Lower lobe of right lung (tissue), 2 donors: ENCODE data around the gene FCHO2. TPM values are rescaled to one million over a fixed set of nuclear protein-coding genes. Genes with fewer than 3 reads are reported as not detected.
A peak's percentile ranks its signal among the peaks of the same experiment; 100 is the strongest.

Source experiments
- ATAC-seq, 2 donors: fragments of 200-7000 bp; cut with Tn5 transposase; one replicate each; pipeline ENCODE4 v1.9.1; 2020 to 2022; ENCODE audit warnings: mild to moderate bottlenecking in 2 of 2, moderate library complexity in 2 of 2
- DNase-seq: peaks from one replicate; pipeline ENCODE4 v3.0.0-alpha.2; 2020
- H3K27ac ChIP-seq: fragments of 200-600 bp; one replicate; pipeline ENCODE4 v1.8.0; 2022
- H3K27me3 ChIP-seq: fragments of 200-600 bp; one replicate; pipeline ENCODE4 v1.8.0; 2022; ENCODE audit warnings: low read depth
- H3K36me3 ChIP-seq: fragments of 200-600 bp; one replicate; pipeline ENCODE4 v1.8.0; 2022; ENCODE audit warnings: mild to moderate bottlenecking
- H3K4me1 ChIP-seq: fragments of 200-600 bp; one replicate; pipeline ENCODE4 v1.8.0; 2022
- H3K4me3 ChIP-seq: fragments of 200-600 bp; one replicate; pipeline ENCODE4 v1.8.0; 2022; ENCODE audit warnings: mild to moderate bottlenecking
- H3K9me3 ChIP-seq: fragments of 200-600 bp; one replicate; pipeline ENCODE4 v1.8.0; 2022
- CTCF ChIP-seq: fragments of 200-600 bp; IDR thresholded peaks from one replicate; pipeline ENCODE4 v1.8.0; 2022; ENCODE audit warnings: antibody characterized with exemption, mild to moderate bottlenecking
- intact Hi-C: fragments of 100-400 bp; cut with DNase I; formaldehyde crosslinking; loops from one replicate; pipeline ENCODE4 v1.11.0; 2022
- total RNA-seq: library from RNA; stranded (reverse); fragmentation: NEBNext Ultra II Directional; extraction: Animal tissue kit (Norgen Biotek cat#: 25700); gene quantifications from one replicate; pipeline ENCODE4 v1.2.1, GENCODE V29; 2021
- donor health status: DM: no; HTN: yes; CAD: no; lungs with severe emphysema.

Gene FCHO2
- total RNA-seq, 1 donor from 2014 or later = 89.9 TPM

- intact Hi-C loops = no loop called here
- DNase-seq (no peak), ATAC-seq (peak; percentile 32 to 55)
- Histone ChIP-seq H3K36me3 (no peaks in the 10 kb centered on the region), H3K27me3 (peaks cover 22% of the 10 kb centered on the region), H3K9me3 (no peaks in the 10 kb centered on the region), H3K4me3 (peak overlapping the region; percentile 58), H3K27ac (peak overlapping the region; percentile 31), H3K4me1 (peaks cover 4% of the 10 kb centered on the region)
- no peak for TF ChIP-seq CTCF
Measured at GRCh38 chr5:73119451-73120157, 163.8 kb downstream of the FCHO2 start.

GRCh38 chr5:73120222-73121118 is 164.6 kb downstream of the FCHO2 start, which contains the start of gene TMEM171:
TSS of gene TMEM171 (plus strand) at chr5:73120575. CDS start at chr5:73123374, 2,799 bp downstream.
- TF ChIP-seq CTCF = no peak
- H3K4me3 ChIP-seq = peak within 1 kb of the TSS; percentile 58
- H3K36me3 ChIP-seq = no peaks in the 10 kb centered on the region
- peak within 1 kb of the TSS; percentile 31 for H3K27ac ChIP-seq
- H3K27me3 ChIP-seq = peaks cover 22% of the 10 kb centered on the region
- H3K9me3 ChIP-seq = no peaks in the 10 kb centered on the region
- peak; percentile 71 for DNase-seq
- H3K4me1 ChIP-seq = peaks cover 4% of the 10 kb centered on the region
- intact Hi-C loops = no loop called here
- ATAC-seq = peak; percentile 88 to 91

- peaks cover 22% of the 10 kb centered on the region for H3K27me3 ChIP-seq
- H3K4me1 ChIP-seq = peaks cover 4% of the 10 kb centered on the region
- H3K4me3 ChIP-seq = no peak overlapping the region
- TF ChIP-seq CTCF = no peak
- no peaks in the 10 kb centered on the region for H3K36me3 ChIP-seq
- intact Hi-C loops = no loop called here
- no peaks in the 10 kb centered on the region for H3K9me3 ChIP-seq
- no peak overlapping the region for H3K27ac ChIP-seq
- DNase-seq = no peak
- no peak for ATAC-seq
Measured at GRCh38 chr5:73121119-73121463, 165.2 kb downstream of the FCHO2 start.

GRCh38 chr5:73122875-73123810 is 167.3 kb downstream of the FCHO2 start:
- intact Hi-C loops = no loop called here
- H3K4me1 ChIP-seq = peaks cover 4% of the 10 kb centered on the region
- no peaks in the 10 kb centered on the region for H3K9me3 ChIP-seq
- H3K27me3 ChIP-seq = peaks cover 22% of the 10 kb centered on the region
- H3K4me3 ChIP-seq = no peak overlapping the region
- no peaks in the 10 kb centered on the region for H3K36me3 ChIP-seq
- ATAC-seq (no peak), DNase-seq (no peak)
- no peak for TF ChIP-seq CTCF
- H3K27ac ChIP-seq = no peak overlapping the region

GRCh38 chr5:73125289-73125688 is 169.4 kb downstream of the FCHO2 start:
- TF ChIP-seq CTCF = no peak
- Histone ChIP-seq H3K4me3 (no peak overlapping the region), H3K36me3 (no peaks in the 10 kb centered on the region), H3K9me3 (no peaks in the 10 kb centered on the region), H3K27ac (no peak overlapping the region), H3K27me3 (peaks cover 14% of the 10 kb centered on the region), H3K4me1 (peaks cover 4% of the 10 kb centered on the region)
- intact Hi-C loops = no loop called here
- DNase-seq (no peak), ATAC-seq (no peak)
